ENCODE measurements around the gene MAP6D1. TPM values are rescaled to one million over a fixed set of nuclear protein-coding genes. Genes with fewer than 3 reads are reported as not detected.

MAP6D1 gene
- total RNA-seq, 6 experiments from 2014 or later, result 0.22 to 0.61 (median 0.37) TPM

- Histone ChIP-seq H3K36me3 (peaks cover 0 to 29% (median 10%) of the 10 kb centered on the region in 4 donors), H3K4me1 (peaks cover 0 to 1% (median 0%) of the 10 kb centered on the region in 4 donors), H3K4me3 (no peak overlapping the region), H3K27ac (no peak overlapping the region), H3K27me3 (no peaks in the 10 kb centered on the region), H3K9me3 (no peaks in the 10 kb centered on the region)
- intact Hi-C loops (cut with DNase I), result no loop called here
- ATAC-seq (peak in 2 of 4 donors; percentile 38), DNase-seq (no peak)
- 46% methylated on average over 1 of the region's 1 CpG for WGBS (ENCODE audit: insufficient coverage, low coverage, low lambda C conversion rate, missing lambda C conversion rate)
- TF ChIP-seq POLR2A (IDR thresholded peaks at IDR 0.05), result no peak
- TF ChIP-seq CTCF (IDR thresholded peaks at IDR 0.05), result no peak
Observed at GRCh38 chr3:183868796-183869195, 43.4 kb upstream of the MAP6D1 start.

GRCh38 chr3:183862610-183863009 lies 37.2 kb upstream of the MAP6D1 start:
- no peak for ATAC-seq
- no peaks in the 10 kb centered on the region for H3K27me3 ChIP-seq
- no peak overlapping the region for H3K4me3 ChIP-seq
- no peaks in the 10 kb centered on the region for H3K4me1 ChIP-seq
- intact Hi-C loops (cut with DNase I), result no loop called here
- TF ChIP-seq POLR2A (IDR thresholded peaks at IDR 0.05) (no peak), CTCF (IDR thresholded peaks at IDR 0.05) (no peak)
- no peaks in the 10 kb centered on the region for H3K9me3 ChIP-seq
- DNase-seq, result no peak
- no peak overlapping the region for H3K27ac ChIP-seq
- WGBS (ENCODE audit: insufficient coverage, low coverage, low lambda C conversion rate, missing lambda C conversion rate), result 88% methylated on average over 4 of the region's 4 CpGs
- peaks cover 0 to 69% (median 34%) of the 10 kb centered on the region in 4 donors for H3K36me3 ChIP-seq

- ATAC-seq (no peak), DNase-seq (no peak)
- no peak overlapping the region for H3K4me3 ChIP-seq
- intact Hi-C loops (cut with DNase I), result no loop called here
- 92% methylated on average over 3 of the region's 3 CpGs for WGBS (ENCODE audit: insufficient coverage, low coverage, low lambda C conversion rate, missing lambda C conversion rate)
- H3K4me1 ChIP-seq, result no peaks in the 10 kb centered on the region
- H3K9me3 ChIP-seq, result no peaks in the 10 kb centered on the region
- TF ChIP-seq CTCF (IDR thresholded peaks at IDR 0.05) (no peak), POLR2A (IDR thresholded peaks at IDR 0.05) (no peak)
- H3K27ac ChIP-seq, result no peak overlapping the region
- H3K27me3 ChIP-seq, result no peaks in the 10 kb centered on the region
- peaks cover 0 to 42% (median 21%) of the 10 kb centered on the region in 4 donors for H3K36me3 ChIP-seq
Observed at GRCh38 chr3:183857863-183858262, 32.5 kb upstream of the MAP6D1 start.

GRCh38 chr3:183854318-183855035 lies 29.1 kb upstream of the MAP6D1 start:
- no peak for DNase-seq
- Histone ChIP-seq H3K4me3 (no peak overlapping the region), H3K27me3 (no peaks in the 10 kb centered on the region), H3K36me3 (peaks cover 0 to 19% (median 7%) of the 10 kb centered on the region in 4 donors), H3K27ac (no peak overlapping the region), H3K9me3 (no peaks in the 10 kb centered on the region), H3K4me1 (no peaks in the 10 kb centered on the region)
- no peak for ATAC-seq
- WGBS (ENCODE audit: insufficient coverage, low coverage, low lambda C conversion rate, missing lambda C conversion rate), result 91% methylated on average over 4 of the region's 4 CpGs
- intact Hi-C loops (cut with DNase I), result no loop called here
- TF ChIP-seq CTCF (IDR thresholded peaks at IDR 0.05) (no peak), POLR2A (IDR thresholded peaks at IDR 0.05) (no peak)

All from right lobe of liver (tissue), 6 donors.